NCI-H446 treated with DMSO at 0.1 percent for 48 hours (cell line): ENCODE data around the gene SSC5D.
"Not testable (repeated sequence)": the region's sequence is repeated elsewhere in the genome, so short reads cannot be mapped to it uniquely, and the experiment has no call there.

Experiments
- DNase-seq: peaks from one replicate; lab custom pipeline; 2025; lab: John Stamatoyannopoulos, UW

The SSC5D gene

GRCh38 chr19:55503502-55504251, 15.4 kb downstream of the SSC5D start:
- peak; percentile 87 for DNase-seq

- DNase-seq, result no peak
Observed at GRCh38 chr19:55504252-55504603, 16.0 kb downstream of the SSC5D start.

GRCh38 chr19:55504981-55505380, 16.7 kb downstream of the SSC5D start:
- DNase-seq, result no peak

- no peak for DNase-seq
Observed at GRCh38 chr19:55508120-55508519, 19.9 kb downstream of the SSC5D start.

GRCh38 chr19:55516878-55517620, 28.8 kb downstream of the SSC5D start:
- peak; percentile 87 for DNase-seq

GRCh38 chr19:55519451-55520311, 31.4 kb downstream of the SSC5D start:
- DNase-seq, result no peak

- no peak for DNase-seq
Observed at GRCh38 chr19:55520691-55521292, 32.6 kb downstream of the SSC5D start.

- no peak for DNase-seq
Observed at GRCh38 chr19:55525289-55526101, 37.3 kb downstream of the SSC5D start.

- DNase-seq, result peak; percentile 20
Observed at GRCh38 chr19:55526216-55527196, 38.3 kb downstream of the SSC5D start.

- DNase-seq, result no peak
Observed at GRCh38 chr19:55527197-55528029, 39.2 kb downstream of the SSC5D start.

- DNase-seq, result peak; percentile 60
Observed at GRCh38 chr19:55528030-55528803, 40.0 kb downstream of the SSC5D start.

- no peak for DNase-seq
Observed at GRCh38 chr19:55529636-55530234, 41.5 kb downstream of the SSC5D start.

- DNase-seq, result no peak
Observed at GRCh38 chr19:55530996-55531395, 42.8 kb downstream of the SSC5D start.

GRCh38 chr19:55534280-55534679, 46.0 kb downstream of the SSC5D start:
- DNase-seq, result not testable (repeated sequence)

GRCh38 chr19:55535173-55535964, 47.1 kb downstream of the SSC5D start:
- no peak for DNase-seq

- DNase-seq, result no peak
Observed at GRCh38 chr19:55535965-55536350, 47.7 kb downstream of the SSC5D start.

GRCh38 chr19:55536366-55536765, 48.1 kb downstream of the SSC5D start:
- no peak for DNase-seq
